A549 (cell line): Measurements from ENCODE around the gene SSC5D. TPM values are rescaled to one million over a fixed set of nuclear protein-coding genes. Genes with fewer than 3 reads are reported as not detected.

ENCODE experiments used
- ATAC-seq, 2 experiments: fragments of 200-7000 bp in 1 of 2; fragments of >200 bp in 1 of 2; cut with Nextera tagmentation in 1 of 2; cut with Tn5 transposase in 1 of 2; 3 replicates each; pipeline versions ENCODE4 v1.8.0 to v1.9.1; 2018 to 2020; ENCODE audit warnings: mild to moderate bottlenecking in 1 of 2, moderate library complexity in 1 of 2
- CTCF ChIA-PET: fragments of 300-600 bp; sonication (Branson Sonifier 250); formaldehyde crosslinking; extraction: SDS; loops from one replicate; lab custom pipeline; 2021; ENCODE audit warnings: antibody characterized with exemption, inconsistent platforms; lab: Yijun Ruan, JAX
- POLR2A ChIA-PET: fragments of 350-600 bp; formaldehyde crosslinking; extraction: SDS; loops from one replicate; lab custom pipeline; 2021; ENCODE audit warnings: antibody characterized with exemption, inconsistent platforms; lab: Yijun Ruan, JAX
- DNase-seq, 2 experiments: peaks; one replicate each; pipeline versions ENCODE4 v3.0.0 to v3.0.0-alpha.2; 2011 to 2016; ENCODE audit warnings: low read depth in 1 of 2, low spot score in 1 of 2
- FAIRE-seq: peaks from 2 replicates; lab custom pipeline; 2011; peaks lifted over from hg19 to GRCh38; lab: Jason Lieb, UNC
- H3K27ac ChIP-seq, 2 experiments: fragments of >200 bp; sonication (Bioruptor Twin); formaldehyde crosslinking; 3 replicates each; pipeline ENCODE4 v1.5.1; 2016 to 2017
- H3K4me1 ChIP-seq: fragments of >200 bp; sonication (Bioruptor Twin); formaldehyde crosslinking; 3 replicates; pipeline ENCODE4 v1.6.1; 2016
- H3K4me2 ChIP-seq: fragments of >200 bp; sonication (Bioruptor Twin); formaldehyde crosslinking; 3 replicates; pipeline ENCODE4 v1.6.1; 2016
- H3K4me3 ChIP-seq: fragments of >200 bp; sonication (Bioruptor Twin); formaldehyde crosslinking; 3 replicates; pipeline ENCODE4 v1.5.1; 2016
- H3K9me3 ChIP-seq: fragments of >200 bp; sonication (Bioruptor Twin); formaldehyde crosslinking; 3 replicates; pipeline ENCODE4 v1.6.1; 2016
- ATOH8 ChIP-seq: fragments of 250-450 bp; sonication (Bioruptor Pico); IDR thresholded peaks from 2 replicates; pipeline ENCODE4 v1.5.0; 2020; ENCODE audit warnings: low read depth, mild to moderate bottlenecking, moderate library complexity
- CTCF ChIP-seq: fragments of >200 bp; sonication (Bioruptor Twin); formaldehyde crosslinking; IDR thresholded peaks from 3 replicates; pipeline ENCODE4 v1.5.1; 2016
- EHF ChIP-seq: fragments of 250-450 bp; sonication (Bioruptor Pico); IDR thresholded peaks from 2 replicates; pipeline ENCODE4 v1.5.0; 2020; ENCODE audit warnings: mild to moderate bottlenecking
- EHMT2 ChIP-seq: fragments of 200-600 bp; sonication (generic); IDR thresholded peaks from 2 replicates; pipeline ENCODE4 v1.6.1; 2016; ENCODE audit warnings: antibody characterized with exemption, low read depth, mild to moderate bottlenecking, moderate library complexity
- FOSB ChIP-seq: fragments of 250-450 bp; sonication (Bioruptor Pico); IDR thresholded peaks from 2 replicates; pipeline ENCODE4 v1.5.0; 2020; ENCODE audit warnings: mild to moderate bottlenecking, moderate library complexity
- GATA3 ChIP-seq: IDR thresholded peaks from 2 replicates; pipeline ENCODE4 v1.6.1; 2012; ENCODE audit warnings: borderline replicate concordance
- HOXA7 ChIP-seq: fragments of 250-450 bp; sonication (Bioruptor Pico); IDR thresholded peaks from 2 replicates; pipeline ENCODE4 v1.5.0; 2020; ENCODE audit warnings: mild to moderate bottlenecking, moderate library complexity
- HOXB13 ChIP-seq: fragments of 250-450 bp; sonication (Bioruptor Pico); IDR thresholded peaks from 2 replicates; pipeline ENCODE4 v1.5.0; 2020; ENCODE audit warnings: low read depth, mild to moderate bottlenecking, moderate library complexity
- HOXB5 ChIP-seq: fragments of 250-450 bp; sonication (Bioruptor Pico); IDR thresholded peaks from 2 replicates; pipeline ENCODE4 v1.5.0; 2020; ENCODE audit warnings: mild to moderate bottlenecking, moderate library complexity
- JUN ChIP-seq, 2 experiments: fragments of >200 bp; sonication (Bioruptor Twin); formaldehyde crosslinking; IDR thresholded peaks; 2 replicates in 1 of 2; 3 replicates in 1 of 2; pipeline ENCODE4 v1.6.1; 2016 to 2017
- JUNB ChIP-seq: fragments of >200 bp; sonication (Bioruptor Twin); formaldehyde crosslinking; IDR thresholded peaks from 2 replicates; pipeline ENCODE4 v1.6.1; 2016
- KDM5A ChIP-seq: fragments of 200-600 bp; sonication (generic); IDR thresholded peaks from 2 replicates; pipeline ENCODE4 v1.6.1; 2016; ENCODE audit warnings: antibody characterized with exemption, mild to moderate bottlenecking
- PBX3 ChIP-seq: IDR thresholded peaks from 2 replicates; pipeline ENCODE4 v1.6.1; 2012
- PHF8 ChIP-seq: fragments of 200-600 bp; sonication (generic); IDR thresholded peaks from 2 replicates; pipeline ENCODE4 v1.6.1; 2016; ENCODE audit warnings: low read depth, mild to moderate bottlenecking, antibody characterized with exemption, moderate library complexity, borderline replicate concordance
- POLR2A ChIP-seq: IDR thresholded peaks from 2 replicates; pipeline ENCODE4 v1.6.1; 2012; ENCODE audit warnings: mild to moderate bottlenecking, low read length
- POLR2AphosphoS2 ChIP-seq: conservative IDR thresholded peaks from 2 replicates; pipeline ENCODE4 v1.6.1; 2012; ENCODE audit warnings: low read length, improper control_type of control experiment, inconsistent platforms
- RARB ChIP-seq: fragments of 250-450 bp; sonication (Bioruptor Pico); IDR thresholded peaks from 2 replicates; pipeline ENCODE4 v1.8.0; 2021; ENCODE audit warnings: mild to moderate bottlenecking, moderate library complexity
- RFX5 ChIP-seq: fragments of 450-650 bp; IDR thresholded peaks from 2 replicates; pipeline ENCODE4 v1.7.1; 2014; ENCODE audit warnings: antibody characterized with exemption, mild to moderate bottlenecking, moderate library complexity
- RNF2 ChIP-seq: fragments of 200-600 bp; sonication (generic); IDR thresholded peaks from 2 replicates; pipeline ENCODE4 v1.6.1; 2016; ENCODE audit warnings: low read depth, mild to moderate bottlenecking, antibody characterized with exemption, moderate library complexity, borderline replicate concordance
- TFCP2L1 ChIP-seq: fragments of 250-450 bp; sonication (Bioruptor Pico); IDR thresholded peaks from 2 replicates; pipeline ENCODE4 v1.5.0; 2021; ENCODE audit warnings: mild to moderate bottlenecking
- TP53 ChIP-seq: fragments of 250-450 bp; sonication (Bioruptor Pico); IDR thresholded peaks from 2 replicates; pipeline ENCODE4 v1.5.0; 2021; ENCODE audit warnings: mild to moderate bottlenecking, moderate library complexity
- ZFP36 ChIP-seq: fragments of 450-650 bp; IDR thresholded peaks from 2 replicates; pipeline ENCODE4 v1.6.1; 2014; ENCODE audit warnings: borderline replicate concordance; ENCODE audit not compliant: partially characterized antibody
- WGBS: methylation state at CpG from one replicate; pipeline ENCODE4 v1.1.6; 2017; ENCODE audit errors: missing lambda C conversion rate; 5-methylcytosine and 5-hydroxymethylcytosine counted together
- polyA plus RNA-seq, 4 experiments: library from polyadenylated mRNA; depleted of rRNA in 3 of 4; stranded (reverse); fragments of >200 nt; fragmentation: RNase III in 1 of 4; extraction: RNeasy Plus Mini Kit Qiagen cat#74134 plus additional on column Dnase treatment in 1 of 4; gene quantifications; 2 replicates in 3 of 4; 3 replicates in 1 of 4; pipeline ENCODE4 v1.2.3, GENCODE V29; 2011 to 2017
- TF ChIP-seq, protein P1 (sequence below): IDR thresholded peaks from 2 replicates; pipeline ENCODE4 v1.6.1; 2012; ENCODE audit warnings: low read depth, borderline replicate concordance
- TF ChIP-seq, protein P2 (sequence below): IDR thresholded peaks from 2 replicates; pipeline ENCODE4 v1.6.1; 2012
- TF ChIP-seq, protein P3 (sequence below): fragments of 250-450 bp; sonication (Bioruptor Pico); IDR thresholded peaks from 2 replicates; pipeline ENCODE4 v1.5.0; 2021; ENCODE audit warnings: mild to moderate bottlenecking, moderate library complexity, borderline replicate concordance

Gene SSC5D
- polyA plus RNA-seq, 2 of the 4 experiments (the other 2 are of a cell fraction), result 0.22 to 1.5 TPM

DNA sequence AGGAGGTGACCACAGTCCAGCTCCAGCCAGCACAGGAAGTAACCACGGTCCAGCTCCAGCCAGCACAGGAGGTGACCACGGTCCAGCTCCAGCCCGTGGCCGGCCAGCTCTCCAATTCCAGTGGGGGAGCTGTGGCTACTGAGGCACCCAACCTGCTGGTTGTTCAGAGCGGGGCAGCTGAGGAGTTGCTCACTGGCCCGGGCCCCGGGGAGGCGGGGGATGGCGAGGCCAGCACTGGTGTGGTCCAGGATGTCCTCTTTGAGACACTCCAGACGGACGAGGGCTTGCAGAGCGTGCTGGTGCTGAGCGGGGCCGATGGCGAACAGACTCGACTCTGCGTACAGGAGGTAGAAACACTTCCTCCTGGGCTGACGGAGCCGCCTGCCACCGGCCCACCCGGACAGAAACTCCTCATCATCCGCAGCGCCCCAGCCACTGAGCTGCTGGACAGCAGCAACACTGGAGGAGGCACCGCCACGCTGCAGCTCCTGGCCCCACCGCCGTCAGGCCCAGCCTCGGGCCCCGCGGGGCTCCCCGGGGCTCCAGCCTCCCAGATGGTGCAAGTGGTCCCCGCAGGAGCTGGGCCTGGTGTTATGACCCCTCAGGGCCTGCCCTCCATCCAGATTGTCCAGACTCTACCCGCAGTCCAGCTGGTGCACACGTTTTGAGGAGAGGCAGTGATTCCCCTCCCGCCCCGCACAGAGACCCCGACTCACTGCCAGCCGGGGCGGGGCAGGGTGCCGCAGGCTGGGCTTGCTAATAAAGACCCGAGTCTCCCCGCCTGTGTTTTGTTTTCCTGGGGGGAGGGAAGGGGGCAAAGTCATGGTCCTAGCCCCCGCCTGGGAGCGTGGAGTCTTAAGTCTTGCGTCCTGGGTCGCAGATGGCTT lies 4.3 kb upstream of the SSC5D start (continued):
- TF ChIP-seq CTCF, result no peak
- TF ChIP-seq, all 56 proteins: peak for 0

DNA sequence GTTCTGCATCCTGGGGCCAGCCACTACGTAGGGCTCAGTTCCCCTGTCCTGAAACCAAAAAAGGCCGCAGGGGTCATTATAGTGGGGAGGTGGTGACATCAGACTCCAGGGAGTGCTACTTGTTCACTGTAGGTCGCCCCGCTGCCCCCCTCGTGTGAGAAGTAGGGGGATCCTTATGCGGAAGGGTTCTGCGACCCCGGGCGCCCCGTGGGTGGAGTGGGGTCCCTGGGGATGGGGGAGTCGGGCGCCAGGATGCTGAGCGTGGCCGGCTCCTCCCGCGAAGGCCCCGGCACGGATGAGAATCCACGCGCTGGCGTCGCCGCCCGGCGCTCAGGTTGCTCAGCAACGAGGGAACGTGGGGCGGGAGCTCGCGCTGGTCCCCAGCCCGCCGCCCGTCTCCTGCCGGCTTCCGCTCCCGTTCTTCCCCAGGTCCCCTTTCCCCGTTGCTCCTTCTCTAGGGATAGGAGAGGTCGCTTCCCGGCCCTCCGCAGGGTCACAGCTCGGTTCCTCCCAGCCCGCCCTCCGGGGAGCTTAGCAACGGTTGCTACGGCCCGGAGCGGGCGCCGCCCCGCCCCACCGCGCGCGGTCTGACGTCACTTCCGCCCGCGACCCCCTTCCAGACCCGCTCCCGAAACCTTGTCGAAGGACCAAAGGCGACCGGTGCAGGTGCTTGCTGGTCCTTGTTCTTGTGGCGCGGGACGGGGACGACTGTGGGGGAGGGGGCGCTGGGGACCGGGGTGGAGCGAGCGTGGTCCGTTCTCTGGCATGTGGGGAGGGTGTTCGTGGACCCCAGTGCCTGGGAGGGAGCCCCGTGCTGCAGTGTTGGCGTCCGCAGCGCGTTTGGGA lies 3.4 kb upstream of the SSC5D start, which contains the start of gene NAT14:
Gene NAT14 (plus strand): TSS at position 596 of the 846 bp plus-strand sequence. CDS start 521 bp downstream, outside the sequence.
- peak within 1 kb of the TSS; percentile 89 to 93 for H3K27ac ChIP-seq
- TF ChIP-seq, protein P1, sequence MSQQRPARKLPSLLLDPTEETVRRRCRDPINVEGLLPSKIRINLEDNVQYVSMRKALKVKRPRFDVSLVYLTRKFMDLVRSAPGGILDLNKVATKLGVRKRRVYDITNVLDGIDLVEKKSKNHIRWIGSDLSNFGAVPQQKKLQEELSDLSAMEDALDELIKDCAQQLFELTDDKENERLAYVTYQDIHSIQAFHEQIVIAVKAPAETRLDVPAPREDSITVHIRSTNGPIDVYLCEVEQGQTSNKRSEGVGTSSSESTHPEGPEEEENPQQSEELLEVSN, result peak; percentile 60; the same call in 1 of the 2 replicates
- peak; percentile 22 for TF ChIP-seq POLR2A
- TF ChIP-seq TP53 (CRISPR knock-in tag), result no peak
- TF ChIP-seq TFCP2L1 (CRISPR knock-in tag), result peak; percentile 90
- TF ChIP-seq JUN (IDR thresholded peaks at IDR 0.05), result peak; percentile 28 to 78; a peak in 2 of 5 replicates
- TF ChIP-seq, protein P2, sequence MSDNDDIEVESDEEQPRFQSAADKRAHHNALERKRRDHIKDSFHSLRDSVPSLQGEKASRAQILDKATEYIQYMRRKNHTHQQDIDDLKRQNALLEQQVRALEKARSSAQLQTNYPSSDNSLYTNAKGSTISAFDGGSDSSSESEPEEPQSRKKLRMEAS, result peak; percentile 54; the same call in 1 of the 2 replicates
- TF ChIP-seq HOXA7 (CRISPR knock-in tag), result peak; percentile 85
- no peak for TF ChIP-seq ZFP36
- no peak for TF ChIP-seq CTCF
- TF ChIP-seq HOXB5, result no peak
- no peak; the same call in 1 of the 2 replicates for TF ChIP-seq PHF8
- TF ChIP-seq POLR2AphosphoS2, result peak; percentile 83; the same call in 1 of the 2 replicates
- TF ChIP-seq GATA3, result 0 out of 2 replicates have a peak, but pooled peaks have one; percentile 15
- 0 out of 2 replicates have a peak, but pooled peaks have one; percentile 63 for TF ChIP-seq EHF (CRISPR knock-in tag)
- TF ChIP-seq ATOH8, result 0 out of 2 replicates have a peak, but pooled peaks have one; percentile 25
- TF ChIP-seq HOXB13 (CRISPR knock-in tag), result peak; percentile 30; the same call in 1 of the 2 replicates
- TF ChIP-seq FOSB (CRISPR knock-in tag), result peak; percentile 86; the same call in 1 of the 2 replicates
- peak; percentile 62; the same call in 1 of the 2 replicates for TF ChIP-seq RARB (CRISPR knock-in tag)
- TF ChIP-seq RFX5, result peak; percentile 72
- TF ChIP-seq PBX3, result peak; percentile 56
- TF ChIP-seq, protein P3, sequence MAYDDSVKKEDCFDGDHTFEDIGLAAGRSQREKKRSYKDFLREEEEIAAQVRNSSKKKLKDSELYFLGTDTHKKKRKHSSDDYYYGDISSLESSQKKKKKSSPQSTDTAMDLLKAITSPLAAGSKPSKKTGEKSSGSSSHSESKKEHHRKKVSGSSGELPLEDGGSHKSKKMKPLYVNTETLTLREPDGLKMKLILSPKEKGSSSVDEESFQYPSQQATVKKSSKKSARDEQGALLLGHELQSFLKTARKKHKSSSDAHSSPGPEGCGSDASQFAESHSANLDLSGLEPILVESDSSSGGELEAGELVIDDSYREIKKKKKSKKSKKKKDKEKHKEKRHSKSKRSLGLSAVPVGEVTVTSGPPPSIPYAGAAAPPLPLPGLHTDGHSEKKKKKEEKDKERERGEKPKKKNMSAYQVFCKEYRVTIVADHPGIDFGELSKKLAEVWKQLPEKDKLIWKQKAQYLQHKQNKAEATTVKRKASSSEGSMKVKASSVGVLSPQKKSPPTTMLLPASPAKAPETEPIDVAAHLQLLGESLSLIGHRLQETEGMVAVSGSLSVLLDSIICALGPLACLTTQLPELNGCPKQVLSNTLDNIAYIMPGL, result no peak
- TF ChIP-seq EHMT2, result no peak
- TF ChIP-seq JUNB, result no peak
- TF ChIP-seq KDM5A, result no peak
- TF ChIP-seq RNF2, result no peak

More for the DNA sequence above, 3.4 kb upstream of the SSC5D start, which contains the start of gene NAT14:
- Histone ChIP-seq H3K4me2 (peak within 1 kb of the TSS; percentile 97), H3K4me1 (peaks cover 50% of the 10 kb centered on the region), H3K9me3 (no peaks in the 10 kb centered on the region), H3K4me3 (peak within 1 kb of the TSS; percentile 75)
- 6% methylated on average over 57 of the region's 78 CpGs for WGBS
- DNase-seq, result peak; percentile 77 to 94
- CTCF ChIA-PET, result interaction anchor here (1.2 to 17.3 kb wide), 10 partner anchors 9 to 344 kb away, joined by 3 to 219 read pairs (median 6); partner anchors contain the start of genes ZNF628 and ZNF865
- POLR2A ChIA-PET, result interaction anchor here (0.7 to 4.1 kb wide), 10 partner anchors 8 to 397 kb away, joined by 3 to 53 read pairs (median 4); partner anchors contain the start of genes FIZ1, ISOC2, UBE2S and ZNF628
- FAIRE-seq, result no peak
- peak; percentile 33 to 71 for ATAC-seq
